ENCODE data around the gene CFAP61. TPM values are rescaled to one million over a fixed set of nuclear protein-coding genes. Genes with fewer than 3 reads are reported as not detected.

CFAP61 gene
- total and polyA plus RNA-seq, 8 donors = 0.15 to 0.53 (median 0.33) TPM

- peaks cover 0 to 39% (median 8%) of the 10 kb centered on the region in 4 donors for H3K27me3 ChIP-seq
- FAIRE-seq = no peak
- peak in 4 of 6 donors; percentile 19 to 77 (median 50) for DNase-seq
- H3K9me3 ChIP-seq = no peaks in the 10 kb centered on the region
- 1 to 2% methylated on average over 78 to 86 of the region's 86 CpGs for WGBS, 2 donors
- no peak for TF ChIP-seq CTCF (IDR thresholded peaks at IDR 0.05)
- peak overlapping the region in 2 of 4 donors; percentile 29 to 42 for H3K4me3 ChIP-seq
- H3K36me3 ChIP-seq = no peaks in the 10 kb centered on the region
- peaks cover 0 to 6% (median 0%) of the 10 kb centered on the region in 3 donors for H3K4me1 ChIP-seq
- intact Hi-C loops (cut with DNase I) = loop anchor here in 1 of 3 donors (10.0 kb wide), 1 partner anchor 195 kb away; no protein-coding TSS in a partner anchor
- H3K27ac ChIP-seq = peak overlapping the region in 1 of 4 donors; percentile 17
- peak; percentile 58 to 81 (median 72) for ATAC-seq
These were observed 317.1 kb downstream of the CFAP61 start for GRCh38 chr20:20369250-20370093.

DNA sequence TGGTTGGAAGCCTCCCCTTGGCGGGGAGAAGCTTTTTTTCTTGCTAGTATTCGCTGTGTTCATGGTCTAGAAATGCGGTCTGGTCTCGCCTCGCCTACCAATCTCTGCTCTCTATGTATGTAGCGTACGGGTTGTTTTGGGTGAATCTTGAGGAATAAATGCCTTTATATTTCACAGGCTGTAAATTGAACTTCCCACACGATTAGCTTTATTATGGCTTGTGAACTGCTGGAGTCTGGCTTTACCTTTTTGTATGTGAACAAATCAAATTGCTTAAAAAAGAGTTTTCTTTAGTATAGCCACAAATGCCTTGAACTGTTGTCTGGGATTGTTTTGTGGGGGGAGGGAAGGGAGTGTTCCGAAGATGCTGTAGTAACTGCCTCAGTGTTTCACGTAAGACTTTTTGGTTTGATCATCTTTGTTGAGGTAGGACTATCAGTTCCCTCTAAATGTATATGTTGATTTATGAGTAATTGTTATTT is 317.8 kb downstream of the CFAP61 start:
- FAIRE-seq = no peak

GRCh38 chr20:20371083-20371482 is 318.8 kb downstream of the CFAP61 start:
- intact Hi-C loops (cut with DNase I) = no loop called here
- no peak for ATAC-seq

More for the DNA sequence above, 317.8 kb downstream of the CFAP61 start:
- Histone ChIP-seq H3K4me1 (peaks cover 0 to 6% (median 0%) of the 10 kb centered on the region in 3 donors), H3K27me3 (peaks cover 0 to 32% (median 7%) of the 10 kb centered on the region in 4 donors), H3K36me3 (no peaks in the 10 kb centered on the region), H3K9me3 (no peaks in the 10 kb centered on the region), H3K4me3 (peak overlapping the region in 1 of 4 donors; percentile 42), H3K27ac (no peak overlapping the region)
- DNase-seq = no peak
- no peak for ATAC-seq
- 26% methylated on average over 10 of the region's 10 CpGs for WGBS, 2 donors
- TF ChIP-seq CTCF (IDR thresholded peaks at IDR 0.05) = no peak
- intact Hi-C loops (cut with DNase I) = no loop called here

DNA sequence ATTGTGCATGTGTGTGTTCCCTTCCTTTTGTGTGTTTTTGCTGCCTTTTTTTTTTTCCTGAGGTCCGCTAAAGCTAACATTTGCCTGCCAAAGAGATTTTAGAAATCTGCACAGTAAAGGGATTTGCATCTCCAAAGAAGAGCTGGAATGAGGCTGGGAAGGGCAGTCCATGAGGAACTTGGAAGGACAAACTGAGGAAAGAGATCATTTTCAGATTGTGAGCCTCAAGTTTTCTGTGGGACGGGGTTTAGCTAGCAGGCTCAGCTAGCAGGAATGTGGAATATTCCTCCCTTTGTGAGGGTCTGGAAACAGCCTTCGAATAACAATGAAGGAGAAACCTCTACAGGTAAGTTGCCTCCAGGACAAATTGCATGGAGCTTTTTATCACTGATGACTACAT is 319.3 kb downstream of the CFAP61 start:
- peaks cover 0 to 20% (median 5%) of the 10 kb centered on the region in 4 donors for H3K27me3 ChIP-seq
- no peak for FAIRE-seq

More at GRCh38 chr20:20371083-20371482, 318.8 kb downstream of the CFAP61 start:
- no peak for FAIRE-seq
- H3K27ac ChIP-seq = no peak overlapping the region
- 55% methylated on average over 7 of the region's 7 CpGs for WGBS, 2 donors
- no peaks in the 10 kb centered on the region for H3K9me3 ChIP-seq
- no peak for DNase-seq
- H3K4me3 ChIP-seq = no peak overlapping the region
- H3K4me1 ChIP-seq = peaks cover 0 to 6% (median 0%) of the 10 kb centered on the region in 3 donors
- peaks cover 0 to 25% (median 5%) of the 10 kb centered on the region in 4 donors for H3K27me3 ChIP-seq
- TF ChIP-seq CTCF (IDR thresholded peaks at IDR 0.05) = no peak
- H3K36me3 ChIP-seq = no peaks in the 10 kb centered on the region

More for the DNA sequence above, 319.3 kb downstream of the CFAP61 start:
- intact Hi-C loops (cut with DNase I) = no loop called here
- Histone ChIP-seq H3K9me3 (no peaks in the 10 kb centered on the region), H3K36me3 (no peaks in the 10 kb centered on the region), H3K4me1 (peaks cover 0 to 6% (median 0%) of the 10 kb centered on the region in 3 donors), H3K4me3 (no peak overlapping the region), H3K27ac (no peak overlapping the region)
- whole genome bisulfite sequencing, 2 donors = 43 to 51% methylated on average over 3 of the region's 3 CpGs
- ATAC-seq (no peak), DNase-seq (no peak)
- TF ChIP-seq CTCF (IDR thresholded peaks at IDR 0.05) = no peak

Measured in pancreas (tissue), 10 donors.